Bronchial epithelial cell (primary cell): ENCODE data around the gene REM2. TPM values are rescaled to one million over a fixed set of nuclear protein-coding genes. Genes with fewer than 3 reads are reported as not detected.

ENCODE experiments used
- DNase-seq: peaks from one replicate; pipeline ENCODE4 v3.0.0-alpha.2; 2010; ENCODE audit warnings: low read depth
- FAIRE-seq: peaks from 2 replicates; lab custom pipeline; 2011; peaks lifted over from hg19 to GRCh38; lab: Jason Lieb, UNC
- H3K27me3 ChIP-seq: 2 replicates; pipeline ENCODE4 v1.5.1; 2011; ENCODE audit warnings: low read length; ENCODE audit not compliant: control insufficient read depth, insufficient read depth
- H3K36me3 ChIP-seq: 2 replicates; pipeline ENCODE4 v1.5.1; 2011; ENCODE audit warnings: low read length; ENCODE audit not compliant: control insufficient read depth, insufficient read depth
- H3K4me3 ChIP-seq: 2 replicates; pipeline ENCODE4 v1.5.1; 2011; ENCODE audit warnings: mild to moderate bottlenecking, low read depth, low read length, control low read depth
- total RNA-seq: library from RNA; depleted of rRNA; stranded (reverse); fragments of >200 nt; gene quantifications from 2 replicates; pipeline ENCODE4 v1.2.1, GENCODE V29; 2014
- TF ChIP-seq, protein P1 (sequence below): IDR thresholded peaks from 2 replicates; pipeline ENCODE4 v1.5.1; 2011; ENCODE audit warnings: mild to moderate bottlenecking, moderate library complexity, low read length, control low read depth, inconsistent platforms; ENCODE audit not compliant: insufficient read depth, severe bottlenecking

Gene REM2
- total RNA-seq, 1 donor from 2014 or later: not detected

DNA sequence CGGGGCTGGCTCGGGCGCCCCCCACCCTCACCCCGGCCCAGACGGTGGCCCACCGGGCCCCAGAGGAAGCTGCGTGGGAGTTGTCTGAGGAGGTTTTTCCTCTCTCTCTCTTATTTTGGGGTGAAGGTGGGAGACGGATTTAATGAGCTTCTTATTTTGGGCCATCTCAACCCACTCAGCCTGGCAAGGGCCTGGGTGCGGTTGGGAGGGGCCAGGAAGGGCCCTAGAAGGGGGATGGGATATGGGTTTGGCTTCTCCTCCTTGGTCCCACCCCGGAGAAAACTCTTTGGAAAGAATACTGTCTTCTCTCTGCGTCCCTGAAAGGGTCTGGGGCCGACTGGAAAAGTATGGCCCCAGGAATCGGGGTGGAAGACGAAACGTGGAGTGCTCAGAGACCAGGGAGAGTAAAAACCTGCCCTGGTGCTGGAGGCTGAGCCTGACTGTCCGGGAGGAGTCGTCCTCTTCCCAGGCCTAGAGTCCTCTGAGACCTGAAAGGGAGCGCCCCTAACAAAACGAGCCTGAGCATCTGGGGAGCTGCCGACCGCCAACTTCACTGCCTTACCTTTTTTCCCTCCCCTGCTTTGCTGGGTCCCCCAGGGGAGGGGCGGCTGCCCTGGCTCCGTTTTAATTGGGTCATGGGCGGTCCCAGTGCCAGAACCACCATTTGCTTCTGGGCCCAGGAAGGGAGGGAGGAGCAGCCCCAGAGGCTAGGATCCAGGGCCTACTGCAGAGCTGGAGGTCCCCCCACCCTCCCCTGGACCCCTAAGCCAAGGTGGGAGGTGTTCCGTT is 45.1 kb upstream of the REM2 start:
- Histone ChIP-seq H3K36me3 (peaks cover 31% of the 10 kb centered on the region), H3K27me3 (no peaks in the 10 kb centered on the region), H3K4me3 (peak overlapping the region; percentile 68)
- DNase-seq: peak; percentile 46
- FAIRE-seq: no peak
- TF ChIP-seq, protein P1, sequence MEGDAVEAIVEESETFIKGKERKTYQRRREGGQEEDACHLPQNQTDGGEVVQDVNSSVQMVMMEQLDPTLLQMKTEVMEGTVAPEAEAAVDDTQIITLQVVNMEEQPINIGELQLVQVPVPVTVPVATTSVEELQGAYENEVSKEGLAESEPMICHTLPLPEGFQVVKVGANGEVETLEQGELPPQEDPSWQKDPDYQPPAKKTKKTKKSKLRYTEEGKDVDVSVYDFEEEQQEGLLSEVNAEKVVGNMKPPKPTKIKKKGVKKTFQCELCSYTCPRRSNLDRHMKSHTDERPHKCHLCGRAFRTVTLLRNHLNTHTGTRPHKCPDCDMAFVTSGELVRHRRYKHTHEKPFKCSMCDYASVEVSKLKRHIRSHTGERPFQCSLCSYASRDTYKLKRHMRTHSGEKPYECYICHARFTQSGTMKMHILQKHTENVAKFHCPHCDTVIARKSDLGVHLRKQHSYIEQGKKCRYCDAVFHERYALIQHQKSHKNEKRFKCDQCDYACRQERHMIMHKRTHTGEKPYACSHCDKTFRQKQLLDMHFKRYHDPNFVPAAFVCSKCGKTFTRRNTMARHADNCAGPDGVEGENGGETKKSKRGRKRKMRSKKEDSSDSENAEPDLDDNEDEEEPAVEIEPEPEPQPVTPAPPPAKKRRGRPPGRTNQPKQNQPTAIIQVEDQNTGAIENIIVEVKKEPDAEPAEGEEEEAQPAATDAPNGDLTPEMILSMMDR: no peak

DNA sequence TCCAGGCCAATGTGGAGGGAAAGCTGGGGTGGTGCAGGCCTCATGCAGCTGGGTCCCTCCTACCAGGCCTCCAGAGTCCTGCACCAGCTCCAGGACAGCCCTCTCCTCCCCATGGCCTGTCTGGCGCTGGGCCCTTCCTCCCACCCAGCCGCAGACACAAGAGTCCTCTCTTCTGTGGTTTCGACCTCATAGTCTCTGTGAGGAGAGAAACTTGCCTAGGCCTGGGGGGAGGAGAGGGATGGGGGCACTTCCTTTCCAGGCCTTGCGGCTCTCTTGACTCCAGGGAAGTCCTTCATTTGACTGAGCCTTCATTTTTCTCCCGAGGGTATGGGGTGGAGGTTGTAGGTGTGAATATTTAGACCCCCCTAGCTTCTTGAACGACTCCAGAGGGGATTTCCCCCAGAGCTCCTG is 44.4 kb upstream of the REM2 start:
- peak overlapping the region; percentile 68 for H3K4me3 ChIP-seq
- H3K36me3 ChIP-seq: peaks cover 34% of the 10 kb centered on the region
- TF ChIP-seq, protein P1: no peak
- no peaks in the 10 kb centered on the region for H3K27me3 ChIP-seq
- DNase-seq: peak; percentile 44
- FAIRE-seq: no peak

DNA sequence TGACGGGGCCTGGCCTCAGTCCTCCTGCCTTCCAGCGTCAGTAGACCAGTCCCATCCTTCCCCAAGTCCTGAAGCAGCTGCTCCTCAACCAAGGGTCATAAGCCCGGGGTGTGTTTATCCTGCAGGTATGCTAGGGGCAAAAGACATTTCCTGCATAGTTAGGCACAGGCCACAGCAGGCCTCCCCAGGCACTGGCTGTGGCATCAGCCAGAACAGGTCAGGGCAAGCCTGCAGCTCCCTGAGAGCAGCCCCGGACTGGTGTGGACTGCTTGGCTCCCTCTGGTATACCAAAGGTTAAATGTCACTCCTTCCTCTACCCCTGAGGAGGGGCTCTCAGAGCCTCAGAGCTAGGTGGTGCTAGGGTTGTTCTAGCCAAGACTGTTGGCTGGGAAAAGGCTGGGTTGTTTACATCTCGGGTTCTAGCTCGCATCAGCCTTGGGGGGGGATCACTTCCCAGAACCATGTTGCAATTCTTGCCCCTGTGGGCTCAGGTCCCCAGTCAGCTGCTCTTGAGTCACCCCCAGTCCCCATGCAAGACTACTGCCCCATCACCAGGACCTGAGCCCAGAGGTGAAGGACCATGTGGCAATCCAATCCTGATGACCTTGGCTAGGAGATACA is 43.8 kb upstream of the REM2 start:
- peak; percentile 90 for DNase-seq
- H3K4me3 ChIP-seq: peak overlapping the region; percentile 68

DNA sequence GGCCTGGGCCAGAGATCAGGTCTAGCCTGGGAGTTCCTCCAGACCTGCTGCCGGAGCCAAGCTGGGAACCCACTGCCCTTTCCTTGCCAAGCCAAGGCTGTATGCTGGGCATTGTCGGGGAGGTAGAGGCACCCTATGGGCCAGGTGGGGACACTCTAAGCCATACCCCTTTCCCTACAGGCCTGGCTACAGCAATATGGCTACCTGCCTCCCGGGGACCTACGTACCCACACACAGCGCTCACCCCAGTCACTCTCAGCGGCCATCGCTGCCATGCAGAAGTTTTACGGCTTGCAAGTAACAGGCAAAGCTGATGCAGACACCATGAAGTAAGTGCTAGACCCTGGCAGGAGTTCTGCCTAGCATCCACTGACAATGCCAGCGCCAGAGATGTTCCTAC is 41.7 kb upstream of the REM2 start:
- DNase-seq (no peak), FAIRE-seq (peak; percentile 50)
- Histone ChIP-seq H3K27me3 (no peaks in the 10 kb centered on the region), H3K4me3 (no peak overlapping the region), H3K36me3 (peaks cover 53% of the 10 kb centered on the region)
- TF ChIP-seq, protein P1: no peak

More for the DNA sequence above, 43.8 kb upstream of the REM2 start:
- Histone ChIP-seq H3K36me3 (peaks cover 35% of the 10 kb centered on the region), H3K27me3 (no peaks in the 10 kb centered on the region)
- FAIRE-seq: no peak
- TF ChIP-seq, protein P1: no peak

DNA sequence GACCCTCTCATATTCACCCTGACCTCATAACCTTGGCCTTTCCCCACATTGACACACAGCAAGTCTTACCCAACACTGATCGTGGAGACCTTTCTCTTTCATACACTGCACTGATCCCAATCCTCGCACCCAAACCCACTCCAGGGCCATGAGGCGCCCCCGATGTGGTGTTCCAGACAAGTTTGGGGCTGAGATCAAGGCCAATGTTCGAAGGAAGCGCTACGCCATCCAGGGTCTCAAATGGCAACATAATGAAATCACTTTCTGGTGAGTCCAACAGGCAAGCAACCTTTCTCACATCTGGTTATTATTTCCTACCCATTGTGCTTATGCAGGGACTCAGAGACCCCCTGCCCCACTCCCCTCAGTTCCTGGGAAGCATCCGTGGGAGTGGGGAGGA is 41.3 kb upstream of the REM2 start:
- H3K36me3 ChIP-seq: peaks cover 55% of the 10 kb centered on the region
- DNase-seq: no peak
- TF ChIP-seq, protein P1: no peak
- H3K27me3 ChIP-seq: no peaks in the 10 kb centered on the region
- H3K4me3 ChIP-seq: no peak overlapping the region
- no peak for FAIRE-seq
